Epidermal melanocyte (primary cell): Measurements from ENCODE around the gene SAMD9.
"Not testable (repeated sequence)": the region's sequence is repeated elsewhere in the genome, so short reads cannot be mapped to it uniquely, and the experiment has no call there.

Source experiments
- DNase-seq: peaks from one replicate; pipeline ENCODE4 v3.0.0; 2011; ENCODE audit warnings: low spot score; ENCODE audit not compliant: insufficient read length

SAMD9 gene

GRCh38 chr7:93120592-93121549, 3.1 kb upstream of the SAMD9 start:
- no peak for DNase-seq

- no peak for DNase-seq
Measured at GRCh38 chr7:93119191-93119905, 1.6 kb upstream of the SAMD9 start.

- DNase-seq: no peak
Measured at GRCh38 chr7:93117327-93117726, 452 bp downstream of the SAMD9 start.

- no peak for DNase-seq
Measured at GRCh38 chr7:93115796-93116195, 2.0 kb downstream of the SAMD9 start.

- DNase-seq: no peak
Measured at GRCh38 chr7:93108003-93108402, 9.8 kb downstream of the SAMD9 start.

- DNase-seq: no peak
Measured at GRCh38 chr7:93097388-93097787, 20.4 kb downstream of the SAMD9 start.

GRCh38 chr7:93092757-93093370, 24.9 kb downstream of the SAMD9 start:
- DNase-seq: no peak

- not testable (repeated sequence) for DNase-seq
Measured at GRCh38 chr7:93073357-93073756, 44.4 kb downstream of the SAMD9 start.

GRCh38 chr7:93062599-93062998, 55.2 kb downstream of the SAMD9 start:
- DNase-seq: no peak

GRCh38 chr7:93060865-93061264, 56.9 kb downstream of the SAMD9 start:
- DNase-seq: no peak

- no peak for DNase-seq
Measured at GRCh38 chr7:93060025-93060424, 57.8 kb downstream of the SAMD9 start.

GRCh38 chr7:93056621-93057020, 61.2 kb downstream of the SAMD9 start:
- not testable (repeated sequence) for DNase-seq

- DNase-seq: peak; percentile 34
Measured at GRCh38 chr7:93055543-93056107, 62.2 kb downstream of the SAMD9 start.

GRCh38 chr7:93054975-93055374, 62.8 kb downstream of the SAMD9 start:
- DNase-seq: no peak

GRCh38 chr7:93053949-93054943, 63.5 kb downstream of the SAMD9 start:
- no peak for DNase-seq

GRCh38 chr7:93053209-93053948, 64.4 kb downstream of the SAMD9 start:
- no peak for DNase-seq

- no peak for DNase-seq
Measured at GRCh38 chr7:93051660-93052059, 66.1 kb downstream of the SAMD9 start.
